Erythroblast (primary cell): ENCODE data around the gene EPB41L1.

Source experiments
- GATA1 ChIP-seq: IDR thresholded peaks from 2 replicates; pipeline ENCODE4 v1.6.1; 2011; ENCODE audit warnings: low read depth, mild to moderate bottlenecking, control low read depth, low read length, moderate library complexity
- POLR2A ChIP-seq: IDR thresholded peaks from 2 replicates; pipeline ENCODE4 v1.6.1; 2011; ENCODE audit warnings: mild to moderate bottlenecking, low read length

- TF ChIP-seq POLR2A = no peak
- TF ChIP-seq GATA1 = no peak
Measured at GRCh38 chr20:36153736-36154699, 522 bp upstream of the EPB41L1 start.
